ENCODE data around the gene TNS4.

Gene TNS4

GRCh38 chr17:40535924-40536294 lies 34.5 kb upstream of the TNS4 start:
- no peak for FAIRE-seq

- no peak for FAIRE-seq
Measured at GRCh38 chr17:40535438-40535837, 34.0 kb upstream of the TNS4 start.

GRCh38 chr17:40534371-40535189 lies 33.2 kb upstream of the TNS4 start:
- FAIRE-seq, result no peak

- FAIRE-seq, result no peak
Measured at GRCh38 chr17:40533896-40534295, 32.5 kb upstream of the TNS4 start.

- FAIRE-seq, result no peak
Measured at GRCh38 chr17:40532520-40533253, 31.3 kb upstream of the TNS4 start.

- FAIRE-seq, result no peak
Measured at GRCh38 chr17:40531051-40531991, 29.9 kb upstream of the TNS4 start.

- FAIRE-seq, result no peak
Measured at GRCh38 chr17:40530531-40530994, 29.1 kb upstream of the TNS4 start.

- no peak for FAIRE-seq
Measured at GRCh38 chr17:40529991-40530390, 28.6 kb upstream of the TNS4 start.

- FAIRE-seq, result no peak
Measured at GRCh38 chr17:40528692-40529417, 27.4 kb upstream of the TNS4 start.

GRCh38 chr17:40526668-40527067 lies 25.2 kb upstream of the TNS4 start:
- FAIRE-seq, result no peak

GRCh38 chr17:40525294-40525693 lies 23.9 kb upstream of the TNS4 start:
- FAIRE-seq, result no peak

GRCh38 chr17:40524243-40524965 lies 23.0 kb upstream of the TNS4 start:
- FAIRE-seq, result no peak

GRCh38 chr17:40522961-40523310 lies 21.5 kb upstream of the TNS4 start:
- no peak for FAIRE-seq

- no peak for FAIRE-seq
Measured at GRCh38 chr17:40522250-40522960, 21.0 kb upstream of the TNS4 start.

GRCh38 chr17:40520991-40521453 lies 19.6 kb upstream of the TNS4 start:
- FAIRE-seq, result no peak

GRCh38 chr17:40519089-40519775 lies 17.8 kb upstream of the TNS4 start:
- no peak for FAIRE-seq

GRCh38 chr17:40518401-40519088 lies 17.1 kb upstream of the TNS4 start:
- no peak for FAIRE-seq

GRCh38 chr17:40517981-40518380 lies 16.6 kb upstream of the TNS4 start:
- no peak for FAIRE-seq

- FAIRE-seq, result no peak
Measured at GRCh38 chr17:40517286-40517662, 15.9 kb upstream of the TNS4 start.
